WTC11 (cell line): ENCODE measurements around the gene GLCCI1. TPM values are rescaled to one million over a fixed set of nuclear protein-coding genes. Genes with fewer than 3 reads are reported as not detected.

ENCODE experiments used
- ATAC-seq: fragments of 200-7000 bp; cut with Tn5 transposase; 2 replicates; pipeline ENCODE4 v1.10.0; 2021; ENCODE audit warnings: mild to moderate bottlenecking, moderate library complexity
- CTCF ChIA-PET: fragments of 300-600 bp; sonication (Branson Sonifier 250); formaldehyde crosslinking; loops from one replicate; lab custom pipeline; 2021; ENCODE audit warnings: antibody characterized with exemption; lab: Charles Lee
- POLR2A ChIA-PET: fragments of 350-600 bp; sonication (Branson Sonifier 250); formaldehyde crosslinking; loops from one replicate; lab custom pipeline; 2021; ENCODE audit warnings: antibody characterized with exemption; lab: Charles Lee
- DNase-seq: peaks from one replicate; pipeline ENCODE4 v3.0.0; 2021; ENCODE audit warnings: low spot score
- H3K27ac Mint-ChIP-seq: 2 replicates; pipeline ENCODE4 v1.8.0; 2021; ENCODE audit warnings: mixed read lengths
- H3K27me3 Mint-ChIP-seq: 2 replicates; pipeline ENCODE4 v1.8.0; 2021; ENCODE audit warnings: low read depth, mild to moderate bottlenecking, moderate library complexity, mixed read lengths
- H3K36me3 Mint-ChIP-seq: 2 replicates; pipeline ENCODE4 v1.8.0; 2021; ENCODE audit warnings: mixed read lengths
- H3K4me1 Mint-ChIP-seq: 2 replicates; pipeline ENCODE4 v1.8.0; 2022; ENCODE audit warnings: mixed read lengths
- H3K4me3 Mint-ChIP-seq: 2 replicates; pipeline ENCODE4 v1.8.0; 2021; ENCODE audit warnings: mild to moderate bottlenecking, moderate library complexity, mixed read lengths
- H3K9me3 Mint-ChIP-seq: 2 replicates; pipeline ENCODE4 v1.8.0; 2021; ENCODE audit warnings: mixed read lengths
- ATF1 ChIP-seq: sonication (generic); formaldehyde crosslinking; IDR thresholded peaks from 2 replicates; pipeline ENCODE4 v1.8.1; 2023; ENCODE audit warnings: mild to moderate bottlenecking, moderate library complexity, missing genetic modification reagents
- ETV6 ChIP-seq: sonication (generic); formaldehyde crosslinking; IDR thresholded peaks from 2 replicates; pipeline ENCODE4 v1.8.1; 2022; ENCODE audit warnings: mild to moderate bottlenecking, missing genetic modification reagents
- FOXJ3 ChIP-seq: sonication (generic); formaldehyde crosslinking; IDR thresholded peaks from 2 replicates; pipeline ENCODE4 v1.9.0; 2021; ENCODE audit warnings: missing genetic modification reagents, mild to moderate bottlenecking, borderline replicate concordance
- HMGA2 ChIP-seq: fragments of 250-450 bp; sonication (Bioruptor Pico); IDR thresholded peaks from 2 replicates; pipeline ENCODE4 v1.4.0; 2021; ENCODE audit warnings: mild to moderate bottlenecking, moderate library complexity
- NR3C1 ChIP-seq: sonication (generic); formaldehyde crosslinking; conservative IDR thresholded peaks from 2 replicates; pipeline ENCODE4 v1.8.1; 2023; ENCODE audit warnings: low read depth, mild to moderate bottlenecking, missing genetic modification reagents
- OVOL2 ChIP-seq: fragments of 250-450 bp; sonication (Bioruptor Pico); IDR thresholded peaks from 2 replicates; pipeline ENCODE4 v1.9.0; 2021; ENCODE audit warnings: mild to moderate bottlenecking, borderline replicate concordance
- SMAD4 ChIP-seq: sonication (generic); formaldehyde crosslinking; IDR thresholded peaks from 2 replicates; pipeline ENCODE4 v1.8.0; 2022; ENCODE audit warnings: mild to moderate bottlenecking, missing genetic modification reagents
- ZNF219 ChIP-seq: sonication (generic); formaldehyde crosslinking; IDR thresholded peaks from 2 replicates; pipeline ENCODE4 v1.8.0; 2023; ENCODE audit warnings: missing genetic modification reagents, mild to moderate bottlenecking, borderline replicate concordance
- total RNA-seq: library from RNA; stranded (reverse); gene quantifications from 3 replicates; pipeline ENCODE4 v1.2.3, GENCODE V29; 2021
- TF ChIP-seq, protein P1 (sequence below): sonication (generic); formaldehyde crosslinking; IDR thresholded peaks from 2 replicates; pipeline ENCODE4 v1.8.1; 2022; ENCODE audit warnings: low read depth, mild to moderate bottlenecking, moderate library complexity, missing genetic modification reagents, borderline replicate concordance
- TF ChIP-seq, protein P2 (sequence below): fragments of 250-450 bp; sonication (Bioruptor Pico); IDR thresholded peaks from 2 replicates; pipeline ENCODE4 v2.1.2; 2022; ENCODE audit warnings: mild to moderate bottlenecking, moderate library complexity
- TF ChIP-seq, protein P3 (sequence below): fragments of 250-450 bp; sonication (Bioruptor Pico); IDR thresholded peaks from 2 replicates; pipeline ENCODE4 v1.9.0; 2021; ENCODE audit warnings: mild to moderate bottlenecking
- TF ChIP-seq, protein P4 (sequence below): sonication (generic); formaldehyde crosslinking; IDR thresholded peaks from 2 replicates; pipeline ENCODE4 v1.8.0; 2022; ENCODE audit warnings: mild to moderate bottlenecking, missing genetic modification reagents
- TF ChIP-seq, protein P5 (sequence below): fragments of 200-600 bp; IDR thresholded peaks from 2 replicates; pipeline ENCODE4 v1.8.0; 2022; ENCODE audit warnings: antibody characterized with exemption
- TF ChIP-seq, protein P6 (sequence below): sonication (generic); formaldehyde crosslinking; IDR thresholded peaks from 2 replicates; pipeline ENCODE4 v1.8.0; 2022; ENCODE audit warnings: mild to moderate bottlenecking, missing genetic modification reagents

The GLCCI1 gene
- total RNA-seq, 1 experiment from 2014 or later: 23.8 TPM

DNA sequence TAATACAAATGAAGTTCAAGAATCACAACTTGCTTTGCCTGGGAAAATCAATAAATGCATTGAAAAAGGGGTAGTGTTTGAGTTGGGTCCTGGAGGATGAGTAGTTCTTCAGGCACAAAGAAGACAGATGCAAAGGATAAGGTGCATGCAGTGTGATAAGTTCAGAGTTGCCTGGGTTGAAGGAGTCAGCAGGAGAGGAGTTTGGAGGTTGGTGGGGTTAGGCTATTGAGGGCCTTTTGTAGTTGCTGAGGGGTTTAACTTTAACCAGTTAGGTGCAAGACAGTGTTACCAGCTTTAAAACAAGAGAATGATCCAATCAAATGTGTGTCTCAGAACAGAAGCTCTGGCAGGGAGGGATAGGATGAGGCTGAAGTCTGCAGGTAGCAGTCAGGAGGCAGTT is 44.3 kb upstream of the GLCCI1 start:
- H3K4me3 Mint-ChIP-seq: no peak overlapping the region
- peak; percentile 46 for ATAC-seq
- no peak overlapping the region for H3K27ac Mint-ChIP-seq
- CTCF ChIA-PET: no interaction called here
- H3K4me1 Mint-ChIP-seq: peaks cover 46% of the 10 kb centered on the region
- no peaks in the 10 kb centered on the region for H3K36me3 Mint-ChIP-seq
- DNase-seq: no peak
- POLR2A ChIA-PET: no interaction called here
- TF ChIP-seq, protein P1, sequence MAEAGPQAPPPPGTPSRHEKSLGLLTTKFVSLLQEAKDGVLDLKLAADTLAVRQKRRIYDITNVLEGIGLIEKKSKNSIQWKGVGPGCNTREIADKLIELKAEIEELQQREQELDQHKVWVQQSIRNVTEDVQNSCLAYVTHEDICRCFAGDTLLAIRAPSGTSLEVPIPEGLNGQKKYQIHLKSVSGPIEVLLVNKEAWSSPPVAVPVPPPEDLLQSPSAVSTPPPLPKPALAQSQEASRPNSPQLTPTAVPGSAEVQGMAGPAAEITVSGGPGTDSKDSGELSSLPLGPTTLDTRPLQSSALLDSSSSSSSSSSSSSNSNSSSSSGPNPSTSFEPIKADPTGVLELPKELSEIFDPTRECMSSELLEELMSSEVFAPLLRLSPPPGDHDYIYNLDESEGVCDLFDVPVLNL (CRISPR knock-in tag): no peak
- no peak for TF ChIP-seq HMGA2 (CRISPR knock-in tag)
- H3K9me3 Mint-ChIP-seq: no peaks in the 10 kb centered on the region
- no peaks in the 10 kb centered on the region for H3K27me3 Mint-ChIP-seq

DNA sequence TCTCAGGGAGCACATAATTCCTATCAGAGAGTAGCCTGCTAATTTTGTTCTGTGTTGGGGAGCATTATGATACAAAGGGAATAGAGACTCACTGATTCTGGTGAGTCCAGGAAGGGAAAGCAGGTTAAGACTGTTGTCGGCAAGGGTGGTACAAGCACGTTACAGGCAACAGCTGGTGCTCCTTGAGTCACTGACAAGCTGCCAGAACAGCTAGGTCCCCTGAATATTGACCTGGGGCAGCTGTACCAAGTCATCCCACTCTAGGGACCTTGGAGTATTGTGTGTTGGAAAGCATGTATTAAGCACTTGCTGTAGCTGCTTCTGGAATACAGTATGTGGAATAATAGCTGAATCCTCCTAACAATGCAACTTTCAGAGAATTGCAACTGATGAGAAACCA is 37.0 kb upstream of the GLCCI1 start:
- no peak overlapping the region for H3K4me3 Mint-ChIP-seq
- H3K27me3 Mint-ChIP-seq: no peaks in the 10 kb centered on the region
- no peaks in the 10 kb centered on the region for H3K36me3 Mint-ChIP-seq
- ATAC-seq: no peak
- peaks cover 11% of the 10 kb centered on the region for H3K4me1 Mint-ChIP-seq
- ChIA-PET POLR2A (no interaction called here), CTCF (interaction anchor here (0.6 kb wide), 1 partner anchor 154 kb away, joined by 3 read pairs; no protein-coding TSS in a partner anchor)
- TF ChIP-seq, protein P2, sequence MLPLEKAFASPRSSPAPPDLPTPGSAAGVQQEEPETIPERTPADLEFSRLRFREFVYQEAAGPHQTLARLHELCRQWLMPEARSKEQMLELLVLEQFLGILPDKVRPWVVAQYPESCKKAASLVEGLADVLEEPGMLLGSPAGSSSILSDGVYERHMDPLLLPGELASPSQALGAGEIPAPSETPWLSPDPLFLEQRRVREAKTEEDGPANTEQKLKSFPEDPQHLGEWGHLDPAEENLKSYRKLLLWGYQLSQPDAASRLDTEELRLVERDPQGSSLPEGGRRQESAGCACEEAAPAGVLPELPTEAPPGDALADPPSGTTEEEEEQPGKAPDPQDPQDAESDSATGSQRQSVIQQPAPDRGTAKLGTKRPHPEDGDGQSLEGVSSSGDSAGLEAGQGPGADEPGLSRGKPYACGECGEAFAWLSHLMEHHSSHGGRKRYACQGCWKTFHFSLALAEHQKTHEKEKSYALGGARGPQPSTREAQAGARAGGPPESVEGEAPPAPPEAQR (CRISPR knock-in tag): no peak
- TF ChIP-seq, protein P3, sequence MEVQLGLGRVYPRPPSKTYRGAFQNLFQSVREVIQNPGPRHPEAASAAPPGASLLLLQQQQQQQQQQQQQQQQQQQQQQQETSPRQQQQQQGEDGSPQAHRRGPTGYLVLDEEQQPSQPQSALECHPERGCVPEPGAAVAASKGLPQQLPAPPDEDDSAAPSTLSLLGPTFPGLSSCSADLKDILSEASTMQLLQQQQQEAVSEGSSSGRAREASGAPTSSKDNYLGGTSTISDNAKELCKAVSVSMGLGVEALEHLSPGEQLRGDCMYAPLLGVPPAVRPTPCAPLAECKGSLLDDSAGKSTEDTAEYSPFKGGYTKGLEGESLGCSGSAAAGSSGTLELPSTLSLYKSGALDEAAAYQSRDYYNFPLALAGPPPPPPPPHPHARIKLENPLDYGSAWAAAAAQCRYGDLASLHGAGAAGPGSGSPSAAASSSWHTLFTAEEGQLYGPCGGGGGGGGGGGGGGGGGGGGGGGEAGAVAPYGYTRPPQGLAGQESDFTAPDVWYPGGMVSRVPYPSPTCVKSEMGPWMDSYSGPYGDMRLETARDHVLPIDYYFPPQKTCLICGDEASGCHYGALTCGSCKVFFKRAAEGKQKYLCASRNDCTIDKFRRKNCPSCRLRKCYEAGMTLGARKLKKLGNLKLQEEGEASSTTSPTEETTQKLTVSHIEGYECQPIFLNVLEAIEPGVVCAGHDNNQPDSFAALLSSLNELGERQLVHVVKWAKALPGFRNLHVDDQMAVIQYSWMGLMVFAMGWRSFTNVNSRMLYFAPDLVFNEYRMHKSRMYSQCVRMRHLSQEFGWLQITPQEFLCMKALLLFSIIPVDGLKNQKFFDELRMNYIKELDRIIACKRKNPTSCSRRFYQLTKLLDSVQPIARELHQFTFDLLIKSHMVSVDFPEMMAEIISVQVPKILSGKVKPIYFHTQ (CRISPR knock-in tag): no peak
- TF ChIP-seq, protein P4, sequence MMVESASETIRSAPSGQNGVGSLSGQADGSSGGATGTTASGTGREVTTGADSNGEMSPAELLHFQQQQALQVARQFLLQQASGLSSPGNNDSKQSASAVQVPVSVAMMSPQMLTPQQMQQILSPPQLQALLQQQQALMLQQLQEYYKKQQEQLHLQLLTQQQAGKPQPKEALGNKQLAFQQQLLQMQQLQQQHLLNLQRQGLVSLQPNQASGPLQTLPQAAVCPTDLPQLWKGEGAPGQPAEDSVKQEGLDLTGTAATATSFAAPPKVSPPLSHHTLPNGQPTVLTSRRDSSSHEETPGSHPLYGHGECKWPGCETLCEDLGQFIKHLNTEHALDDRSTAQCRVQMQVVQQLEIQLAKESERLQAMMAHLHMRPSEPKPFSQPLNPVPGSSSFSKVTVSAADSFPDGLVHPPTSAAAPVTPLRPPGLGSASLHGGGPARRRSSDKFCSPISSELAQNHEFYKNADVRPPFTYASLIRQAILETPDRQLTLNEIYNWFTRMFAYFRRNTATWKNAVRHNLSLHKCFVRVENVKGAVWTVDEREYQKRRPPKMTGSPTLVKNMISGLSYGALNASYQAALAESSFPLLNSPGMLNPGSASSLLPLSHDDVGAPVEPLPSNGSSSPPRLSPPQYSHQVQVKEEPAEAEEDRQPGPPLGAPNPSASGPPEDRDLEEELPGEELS (CRISPR knock-in tag): no peak
- TF ChIP-seq ATF1 (CRISPR knock-in tag): no peak
- TF ChIP-seq FOXJ3: no peak
- TF ChIP-seq, protein P5, sequence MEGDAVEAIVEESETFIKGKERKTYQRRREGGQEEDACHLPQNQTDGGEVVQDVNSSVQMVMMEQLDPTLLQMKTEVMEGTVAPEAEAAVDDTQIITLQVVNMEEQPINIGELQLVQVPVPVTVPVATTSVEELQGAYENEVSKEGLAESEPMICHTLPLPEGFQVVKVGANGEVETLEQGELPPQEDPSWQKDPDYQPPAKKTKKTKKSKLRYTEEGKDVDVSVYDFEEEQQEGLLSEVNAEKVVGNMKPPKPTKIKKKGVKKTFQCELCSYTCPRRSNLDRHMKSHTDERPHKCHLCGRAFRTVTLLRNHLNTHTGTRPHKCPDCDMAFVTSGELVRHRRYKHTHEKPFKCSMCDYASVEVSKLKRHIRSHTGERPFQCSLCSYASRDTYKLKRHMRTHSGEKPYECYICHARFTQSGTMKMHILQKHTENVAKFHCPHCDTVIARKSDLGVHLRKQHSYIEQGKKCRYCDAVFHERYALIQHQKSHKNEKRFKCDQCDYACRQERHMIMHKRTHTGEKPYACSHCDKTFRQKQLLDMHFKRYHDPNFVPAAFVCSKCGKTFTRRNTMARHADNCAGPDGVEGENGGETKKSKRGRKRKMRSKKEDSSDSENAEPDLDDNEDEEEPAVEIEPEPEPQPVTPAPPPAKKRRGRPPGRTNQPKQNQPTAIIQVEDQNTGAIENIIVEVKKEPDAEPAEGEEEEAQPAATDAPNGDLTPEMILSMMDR: no peak
- TF ChIP-seq ETV6 (CRISPR knock-in tag): no peak
- TF ChIP-seq NR3C1: no peak
- no peak for TF ChIP-seq HMGA2 (CRISPR knock-in tag)
- no peak for TF ChIP-seq SMAD4
- no peak for TF ChIP-seq OVOL2
- TF ChIP-seq ZNF219 (CRISPR knock-in tag): no peak
- TF ChIP-seq, protein P6, sequence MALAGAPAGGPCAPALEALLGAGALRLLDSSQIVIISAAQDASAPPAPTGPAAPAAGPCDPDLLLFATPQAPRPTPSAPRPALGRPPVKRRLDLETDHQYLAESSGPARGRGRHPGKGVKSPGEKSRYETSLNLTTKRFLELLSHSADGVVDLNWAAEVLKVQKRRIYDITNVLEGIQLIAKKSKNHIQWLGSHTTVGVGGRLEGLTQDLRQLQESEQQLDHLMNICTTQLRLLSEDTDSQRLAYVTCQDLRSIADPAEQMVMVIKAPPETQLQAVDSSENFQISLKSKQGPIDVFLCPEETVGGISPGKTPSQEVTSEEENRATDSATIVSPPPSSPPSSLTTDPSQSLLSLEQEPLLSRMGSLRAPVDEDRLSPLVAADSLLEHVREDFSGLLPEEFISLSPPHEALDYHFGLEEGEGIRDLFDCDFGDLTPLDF (CRISPR knock-in tag): no peak
- no peak overlapping the region for H3K27ac Mint-ChIP-seq
- DNase-seq: no peak
- no peaks in the 10 kb centered on the region for H3K9me3 Mint-ChIP-seq
